Bronchial epithelial cell (primary cell): ENCODE results near the gene DNAH8. TPM values are rescaled to one million over a fixed set of nuclear protein-coding genes. Genes with fewer than 3 reads are reported as not detected.
A peak's percentile ranks its signal among the peaks of the same experiment; 100 is the strongest.

Experiments used
- DNase-seq: peaks from one replicate; pipeline ENCODE4 v3.0.0-alpha.2; 2010; ENCODE audit warnings: low read depth
- FAIRE-seq: peaks from 2 replicates; lab custom pipeline; 2011; peaks lifted over from hg19 to GRCh38; lab: Jason Lieb, UNC
- H3K27me3 ChIP-seq: 2 replicates; pipeline ENCODE4 v1.5.1; 2011; ENCODE audit warnings: low read length; ENCODE audit not compliant: control insufficient read depth, insufficient read depth
- H3K36me3 ChIP-seq: 2 replicates; pipeline ENCODE4 v1.5.1; 2011; ENCODE audit warnings: low read length; ENCODE audit not compliant: control insufficient read depth, insufficient read depth
- H3K4me3 ChIP-seq: 2 replicates; pipeline ENCODE4 v1.5.1; 2011; ENCODE audit warnings: mild to moderate bottlenecking, low read depth, low read length, control low read depth
- CTCF ChIP-seq: IDR thresholded peaks from 2 replicates; pipeline ENCODE4 v1.5.1; 2011; ENCODE audit warnings: mild to moderate bottlenecking, moderate library complexity, low read length, control low read depth, inconsistent platforms; ENCODE audit not compliant: insufficient read depth, severe bottlenecking
- total RNA-seq: library from RNA; depleted of rRNA; stranded (reverse); fragments of >200 nt; gene quantifications from 2 replicates; pipeline ENCODE4 v1.2.1, GENCODE V29; 2014

DNAH8 gene
- total RNA-seq, 1 donor from 2014 or later = not detected

- DNase-seq (no peak), FAIRE-seq (no peak)
- Histone ChIP-seq H3K4me3 (no peak overlapping the region), H3K27me3 (no peaks in the 10 kb centered on the region), H3K36me3 (no peaks in the 10 kb centered on the region)
- TF ChIP-seq CTCF = no peak
Observed at GRCh38 chr6:38739532-38739931, 24.4 kb downstream of the DNAH8 start.

GRCh38 chr6:38749473-38749872 is 34.4 kb downstream of the DNAH8 start:
- Histone ChIP-seq H3K36me3 (no peaks in the 10 kb centered on the region), H3K27me3 (no peaks in the 10 kb centered on the region), H3K4me3 (no peak overlapping the region)
- DNase-seq (no peak), FAIRE-seq (no peak)
- no peak for TF ChIP-seq CTCF

- no peaks in the 10 kb centered on the region for H3K27me3 ChIP-seq
- no peak for DNase-seq
- TF ChIP-seq CTCF = no peak
- H3K36me3 ChIP-seq = no peaks in the 10 kb centered on the region
- H3K4me3 ChIP-seq = no peak overlapping the region
- no peak for FAIRE-seq
Observed at GRCh38 chr6:38750968-38751615, 36.0 kb downstream of the DNAH8 start.

GRCh38 chr6:38753707-38754106 is 38.6 kb downstream of the DNAH8 start:
- DNase-seq (no peak), FAIRE-seq (no peak)
- TF ChIP-seq CTCF = no peak
- Histone ChIP-seq H3K36me3 (no peaks in the 10 kb centered on the region), H3K27me3 (no peaks in the 10 kb centered on the region), H3K4me3 (no peak overlapping the region)

GRCh38 chr6:38755207-38755606 is 40.1 kb downstream of the DNAH8 start:
- FAIRE-seq = no peak
- Histone ChIP-seq H3K36me3 (no peaks in the 10 kb centered on the region), H3K4me3 (no peak overlapping the region), H3K27me3 (no peaks in the 10 kb centered on the region)
- no peak for TF ChIP-seq CTCF
- peak; percentile 83 for DNase-seq

- Histone ChIP-seq H3K36me3 (no peaks in the 10 kb centered on the region), H3K4me3 (no peak overlapping the region), H3K27me3 (no peaks in the 10 kb centered on the region)
- FAIRE-seq = peak; percentile 52
- DNase-seq = peak; percentile 98
- no peak for TF ChIP-seq CTCF
Observed at GRCh38 chr6:38755874-38756273, 40.8 kb downstream of the DNAH8 start.
